GM15510 (cell line): ENCODE measurements around the gene GLO1.

Experiments
- POLR2A ChIP-seq: IDR thresholded peaks from 3 replicates; pipeline ENCODE4 v1.6.1; 2011; ENCODE audit warnings: borderline replicate concordance; ENCODE audit not compliant: insufficient read length; ENCODE audit errors: extremely low read depth

The GLO1 gene

GRCh38 chr6:38702558-38703397 is at the start of gene GLO1:
TSS of gene GLO1 (minus strand) at chr6:38703145. CDS start at chr6:38703054, 91 bp downstream.
- peak; percentile 89 for TF ChIP-seq POLR2A

- TF ChIP-seq POLR2A: no peak
Measured at GRCh38 chr6:38750968-38751615, 48.1 kb upstream of the GLO1 start.

DNA sequence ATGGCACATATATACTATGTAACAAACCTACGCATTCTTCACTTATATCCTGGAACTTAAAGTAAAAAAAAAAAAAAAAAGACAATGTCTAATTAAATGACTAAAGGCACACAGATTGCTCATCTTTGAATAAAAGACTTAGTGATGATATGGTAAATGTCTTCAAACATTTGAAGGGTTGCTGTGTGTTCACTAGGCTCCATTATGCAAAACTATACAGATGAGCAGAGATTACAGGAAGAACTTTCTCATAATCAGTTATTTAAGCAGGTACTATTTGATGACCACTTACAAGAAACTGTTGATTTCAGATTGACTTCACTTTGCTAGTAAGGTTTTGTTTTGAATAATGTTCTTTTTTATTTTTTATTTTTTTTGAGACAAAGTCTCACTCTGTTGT is 46.5 kb upstream of the GLO1 start:
- no peak for TF ChIP-seq POLR2A

DNA sequence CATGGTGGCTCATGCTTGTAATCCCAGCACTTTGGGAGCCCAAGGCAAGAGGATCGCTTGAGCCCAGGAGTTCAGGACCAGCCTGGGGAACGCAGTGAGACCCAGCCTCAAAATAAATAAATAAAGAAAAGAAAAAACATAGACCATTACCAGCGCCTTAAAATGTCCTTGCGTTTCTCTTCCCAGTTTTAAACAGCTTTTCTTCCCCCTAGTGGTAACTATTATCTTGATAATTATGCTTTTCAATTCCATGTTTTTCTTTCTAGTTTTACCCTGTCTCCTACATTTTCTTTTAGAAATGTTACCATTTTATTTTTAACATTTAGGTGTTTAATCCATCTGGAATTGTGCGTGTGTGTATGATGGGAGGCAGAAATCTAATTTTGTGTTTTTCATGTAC is 36.6 kb upstream of the GLO1 start:
- no peak for TF ChIP-seq POLR2A

DNA sequence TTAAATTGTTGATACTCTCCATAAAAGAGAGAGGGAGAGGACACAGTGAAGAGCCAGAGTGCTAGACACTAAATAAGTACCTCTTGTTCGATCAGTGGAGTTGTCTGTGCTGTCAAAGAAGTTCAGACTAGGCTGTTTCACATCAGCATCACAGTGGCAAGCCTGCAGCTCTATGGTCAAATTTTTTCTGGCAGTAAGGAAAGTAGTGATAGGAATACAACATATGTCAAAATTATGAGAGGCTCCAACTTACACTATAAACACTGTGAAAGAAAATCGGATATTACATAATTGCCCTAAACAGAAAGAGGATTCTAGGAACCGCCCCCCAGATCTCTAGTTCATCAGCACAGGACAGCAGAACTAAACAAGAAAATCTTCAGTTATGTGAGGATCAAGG is 35.3 kb upstream of the GLO1 start:
- no peak for TF ChIP-seq POLR2A

GRCh38 chr6:38736951-38737350 is 34.0 kb upstream of the GLO1 start:
- no peak for TF ChIP-seq POLR2A

GRCh38 chr6:38730140-38730862 is 27.4 kb upstream of the GLO1 start:
- no peak for TF ChIP-seq POLR2A

GRCh38 chr6:38728203-38728602 is 25.3 kb upstream of the GLO1 start:
- no peak for TF ChIP-seq POLR2A

- TF ChIP-seq POLR2A: no peak
Measured at GRCh38 chr6:38725414-38726183, 22.7 kb upstream of the GLO1 start.

- TF ChIP-seq POLR2A: no peak
Measured at GRCh38 chr6:38724343-38724742, 21.4 kb upstream of the GLO1 start.

GRCh38 chr6:38723783-38724182 is 20.8 kb upstream of the GLO1 start:
- TF ChIP-seq POLR2A: no peak

DNA sequence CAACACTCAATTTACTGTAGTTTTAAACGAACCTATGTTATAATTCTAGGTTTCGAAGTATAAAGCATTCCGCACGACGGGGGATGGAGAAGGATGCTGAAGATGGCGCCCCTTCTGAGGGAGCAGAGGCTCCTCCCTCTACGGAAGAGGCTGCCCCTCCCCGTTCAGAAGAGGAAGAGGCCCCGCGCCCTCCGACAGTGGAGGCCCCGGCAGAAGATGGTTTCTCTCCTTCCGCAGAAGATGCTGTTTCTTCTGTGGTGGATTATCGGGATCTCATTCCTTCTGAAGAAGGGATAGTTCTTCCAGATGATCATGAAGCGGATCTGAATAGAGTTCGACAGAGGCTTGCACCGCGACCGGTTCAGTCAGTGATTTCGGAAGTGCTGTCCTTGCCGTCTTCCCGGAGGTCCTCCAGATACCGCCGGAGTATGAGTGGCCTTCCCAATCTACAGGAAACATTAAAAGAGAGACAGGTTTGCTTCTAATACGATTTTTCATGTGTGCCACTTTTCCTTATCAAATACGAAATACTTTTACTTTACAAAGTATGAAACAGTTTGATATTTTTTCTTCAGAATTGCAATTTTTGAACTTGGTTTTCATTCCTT is 19.9 kb upstream of the GLO1 start:
- no peak for TF ChIP-seq POLR2A

- no peak for TF ChIP-seq POLR2A
Measured at GRCh38 chr6:38722038-38722437, 19.1 kb upstream of the GLO1 start.

DNA sequence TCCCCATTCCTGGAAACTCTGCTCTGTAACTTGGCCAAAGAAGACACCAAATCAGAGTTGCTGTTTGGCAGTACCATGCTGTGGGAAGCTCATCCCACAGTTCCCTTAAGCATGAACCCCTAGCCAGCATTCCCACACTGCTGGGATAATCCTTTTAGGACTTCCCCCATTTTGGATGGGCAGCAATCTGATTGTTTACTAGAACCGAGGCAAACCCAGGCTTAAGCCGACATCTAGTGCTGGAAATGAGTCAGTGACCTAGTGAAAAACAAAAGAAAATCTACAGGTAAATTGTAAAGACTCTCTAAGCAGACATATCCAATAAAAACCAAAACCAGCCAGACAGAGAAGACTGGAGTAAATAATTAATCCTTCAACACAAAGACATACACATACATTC is 17.4 kb upstream of the GLO1 start:
- no peak for TF ChIP-seq POLR2A
